GM15510 (cell line): Measurements from ENCODE around the gene ZFP69B.
A peak's percentile ranks its signal among the peaks of the same experiment; 100 is the strongest.

Experiments used
- POLR2A ChIP-seq: IDR thresholded peaks from 3 replicates; pipeline ENCODE4 v1.6.1; 2011; ENCODE audit warnings: borderline replicate concordance; ENCODE audit not compliant: insufficient read length; ENCODE audit errors: extremely low read depth

Gene ZFP69B

GRCh38 chr1:40423264-40423642 is 27.0 kb upstream of the ZFP69B start:
- no peak for TF ChIP-seq POLR2A

GRCh38 chr1:40423951-40424618 is 26.2 kb upstream of the ZFP69B start:
- no peak for TF ChIP-seq POLR2A

- no peak for TF ChIP-seq POLR2A
Observed at GRCh38 chr1:40425198-40425597, 25.1 kb upstream of the ZFP69B start.

GRCh38 chr1:40431385-40431784 is 18.9 kb upstream of the ZFP69B start:
- no peak for TF ChIP-seq POLR2A

GRCh38 chr1:40432644-40433390 is 17.5 kb upstream of the ZFP69B start:
- TF ChIP-seq POLR2A: no peak

GRCh38 chr1:40435471-40435870 is 14.8 kb upstream of the ZFP69B start:
- TF ChIP-seq POLR2A: no peak

- TF ChIP-seq POLR2A: no peak
Observed at GRCh38 chr1:40435876-40436275, 14.4 kb upstream of the ZFP69B start.

GRCh38 chr1:40438391-40439015 is 11.8 kb upstream of the ZFP69B start:
- TF ChIP-seq POLR2A: no peak

- TF ChIP-seq POLR2A: no peak
Observed at GRCh38 chr1:40439247-40439646, 11.0 kb upstream of the ZFP69B start.

GRCh38 chr1:40450495-40451237 is 390 bp downstream of the ZFP69B start:
- TF ChIP-seq POLR2A: peak; percentile 22

GRCh38 chr1:40451238-40451585 is 936 bp downstream of the ZFP69B start:
- no peak for TF ChIP-seq POLR2A

GRCh38 chr1:40454873-40455272 is 4.6 kb downstream of the ZFP69B start:
- TF ChIP-seq POLR2A: no peak

- TF ChIP-seq POLR2A: no peak
Observed at GRCh38 chr1:40462956-40463590, 12.8 kb downstream of the ZFP69B start.

- TF ChIP-seq POLR2A: no peak
Observed at GRCh38 chr1:40469327-40469726, 19.1 kb downstream of the ZFP69B start.

- TF ChIP-seq POLR2A: no peak
Observed at GRCh38 chr1:40475268-40475667, 25.0 kb downstream of the ZFP69B start.
